Ovary (tissue), 9 donors: ENCODE results near the gene ARHGAP29. TPM values are rescaled to one million over a fixed set of nuclear protein-coding genes. Genes with fewer than 3 reads are reported as not detected.

Source experiments
- DNase-seq, 5 donors: peaks; one replicate each; pipeline ENCODE4 v3.0.0-alpha.2; 2019 to 2020
- H3K27ac ChIP-seq, 2 donors: fragments of 200-600 bp; one replicate each; pipeline versions ENCODE4 v1.5.1 to v1.8.0; 2019 to 2022
- H3K27me3 ChIP-seq: fragments of 200-600 bp; one replicate; pipeline ENCODE4 v1.8.0; 2022
- H3K36me3 ChIP-seq: fragments of 200-600 bp; sonication (generic); one replicate; pipeline ENCODE4 v1.5.1; 2019
- H3K4me1 ChIP-seq: one replicate; pipeline ENCODE4 v1.8.1; 2013; ENCODE audit warnings: mild to moderate bottlenecking, moderate library complexity; ENCODE audit not compliant: insufficient read depth
- H3K4me3 ChIP-seq: fragments of 200-600 bp; sonication (generic); one replicate; pipeline ENCODE4 v1.5.1; 2017
- H3K9me3 ChIP-seq, 2 donors: fragments of 200-600 bp in 1 of 2; sonication (generic) in 1 of 2; one replicate each; pipeline versions ENCODE4 v1.5.1 to v1.8.1; 2013 to 2019; ENCODE audit warnings: mild to moderate bottlenecking in 1 of 2, moderate library complexity in 1 of 2
- CTCF ChIP-seq, 3 donors: fragments of 450-650 bp in 2 of 3; fragments of 200-600 bp in 1 of 3; IDR thresholded peaks; one replicate each; pipeline versions ENCODE4 v1.5.1 to v1.8.0; 2016 to 2022; ENCODE audit warnings: antibody characterized with exemption in 3 of 3, mild to moderate bottlenecking in 1 of 3
- EP300 ChIP-seq: sonication (generic); formaldehyde crosslinking; IDR thresholded peaks from one replicate; pipeline ENCODE4 v1.6.1; 2017; ENCODE audit warnings: antibody characterized with exemption
- POLR2A ChIP-seq: fragments of 450-650 bp; IDR thresholded peaks from one replicate; pipeline ENCODE4 v1.6.1; 2017; ENCODE audit warnings: antibody characterized with exemption, mild to moderate bottlenecking, moderate library complexity
- WGBS, 3 donors: extraction: QIAGEN DNeasy Blood & Tissue Kit in 1 of 3; methylation state at CpG; one replicate each; pipeline versions ENCODE4 v1.1.5 to v1.1.7; 2013 to 2017; 5-methylcytosine and 5-hydroxymethylcytosine counted together
- intact Hi-C, 4 donors: fragments of 100-400 bp; cut with DNase I; formaldehyde crosslinking; loops; one replicate each; pipeline versions ENCODE4 v1.11.0 to v1.15.1; 2022 to 2023
- polyA plus RNA-seq, 2 donors: library from polyadenylated mRNA; stranded (reverse); fragments of 200-250 nt in 1 of 2; fragments of 350-450 nt in 1 of 2; fragmentation: Illumina TruSeq in 1 of 2; extraction: RNeasy Lipid Tissue Mini Kit (QIAGEN cat#74804) in 1 of 2; gene quantifications; one replicate each; pipeline ENCODE4 v1.2.3, GENCODE V29; 2013 to 2014
- total RNA-seq, 7 donors: library from RNA; depleted of rRNA in 2 of 7; stranded (reverse); fragments of >200 nt in 2 of 7; fragmentation: NEBNext Ultra II Directional in 3 of 7; extraction: Animal tissue kit (Norgen Biotek cat#: 25700) in 3 of 7; gene quantifications; one replicate each; pipeline versions ENCODE4 v1.1.0 to v1.2.4, GENCODE V29; 2016 to 2023
- donor health status: DM: no; HTN: no; CAD: no; lungs with moderate emphysema.
- donor health status: DM: no; HTN: no; CAD: no.
- donor health status: Bipolar disorder and iron deficiency.
- donor health status: DM: yes; HTN: yes; CAD: no.
- donor health status: DM: no; HTN: no; CAD: no.
- donor health status: DM: yes; HTN: yes; CAD: no.

Gene ARHGAP29
- total and polyA plus RNA-seq, 9 donors = 7.9 to 51.0 (median 20.3) TPM

- WGBS, 3 donors = 32 to 54% (median 46%) methylated on average over 1 of the region's 1 CpG
- TF ChIP-seq EP300 (no peak), CTCF (IDR thresholded peaks at IDR 0.05) (no peak), POLR2A (no peak)
- intact Hi-C loops = no loop called here
Observed at GRCh38 chr1:94142022-94142421, 95.4 kb downstream of the ARHGAP29 start.

GRCh38 chr1:94132111-94132510 lies 105.3 kb downstream of the ARHGAP29 start:
- no peak overlapping the region for H3K27ac ChIP-seq
- TF ChIP-seq POLR2A (no peak), EP300 (no peak), CTCF (IDR thresholded peaks at IDR 0.05) (no peak)
- 95 to 96% (median 96%) methylated on average over 5 of the region's 5 CpGs for WGBS, 3 donors
- no peaks in the 10 kb centered on the region for H3K36me3 ChIP-seq
- DNase-seq = no peak
- H3K9me3 ChIP-seq = no peaks in the 10 kb centered on the region
- no peak overlapping the region for H3K4me3 ChIP-seq
- intact Hi-C loops = no loop called here
- H3K4me1 ChIP-seq = no peaks in the 10 kb centered on the region
- H3K27me3 ChIP-seq = no peaks in the 10 kb centered on the region

More at GRCh38 chr1:94142022-94142421, 95.4 kb downstream of the ARHGAP29 start:
- Histone ChIP-seq H3K27me3 (no peaks in the 10 kb centered on the region), H3K4me3 (no peak overlapping the region), H3K27ac (no peak overlapping the region), H3K36me3 (no peaks in the 10 kb centered on the region), H3K9me3 (no peaks in the 10 kb centered on the region), H3K4me1 (no peaks in the 10 kb centered on the region)
- DNase-seq = no peak

- H3K4me3 ChIP-seq = no peak overlapping the region
- intact Hi-C loops = no loop called here
- H3K9me3 ChIP-seq = no peaks in the 10 kb centered on the region
- 59 to 72% (median 72%) methylated on average over 8 of the region's 8 CpGs for WGBS, 3 donors
- no peak overlapping the region for H3K27ac ChIP-seq
- H3K4me1 ChIP-seq = peaks cover 2% of the 10 kb centered on the region
- no peak for DNase-seq
- H3K27me3 ChIP-seq = no peaks in the 10 kb centered on the region
- TF ChIP-seq CTCF (IDR thresholded peaks at IDR 0.05) (no peak), POLR2A (no peak), EP300 (no peak)
- H3K36me3 ChIP-seq = no peaks in the 10 kb centered on the region
Observed at GRCh38 chr1:94130851-94131595, 106.4 kb downstream of the ARHGAP29 start.

- no peaks in the 10 kb centered on the region for H3K9me3 ChIP-seq
- intact Hi-C loops = no loop called here
Observed at GRCh38 chr1:94126651-94127050, 110.7 kb downstream of the ARHGAP29 start.

More at GRCh38 chr1:94126651-94127050, 110.7 kb downstream of the ARHGAP29 start:
- no peak for DNase-seq
- Histone ChIP-seq H3K27me3 (no peaks in the 10 kb centered on the region), H3K4me1 (peaks cover 2% of the 10 kb centered on the region), H3K4me3 (no peak overlapping the region), H3K36me3 (no peaks in the 10 kb centered on the region), H3K27ac (no peak overlapping the region)
- TF ChIP-seq EP300 (no peak), POLR2A (no peak), CTCF (IDR thresholded peaks at IDR 0.05) (no peak)
- 15 to 40% (median 16%) methylated on average over 3 of the region's 3 CpGs for WGBS, 3 donors
